Sigmoid colon (tissue), 4 donors: ENCODE results near the gene FAM228A.

Source experiments
- EP300 ChIP-seq, 4 donors: sonication (generic); formaldehyde crosslinking; IDR thresholded peaks; one replicate each; pipeline ENCODE4 v1.6.1; 2017; ENCODE audit warnings: antibody characterized with exemption in 4 of 4
- POLR2A ChIP-seq, 2 donors: fragments of 450-650 bp; IDR thresholded peaks; one replicate each; pipeline ENCODE4 v1.6.1; 2016; ENCODE audit warnings: antibody characterized with exemption in 2 of 2, mild to moderate bottlenecking in 2 of 2, moderate library complexity in 2 of 2
- POLR2AphosphoS5 ChIP-seq, 4 donors: sonication (generic); formaldehyde crosslinking; IDR thresholded peaks; one replicate each; pipeline ENCODE4 v1.6.1; 2017; ENCODE audit warnings: antibody characterized with exemption in 4 of 4
- TF ChIP-seq, protein P1 (sequence below), 4 experiments: fragments of 450-650 bp in 3 of 4; fragments of 200-600 bp in 1 of 4; IDR thresholded peaks; one replicate each; pipeline ENCODE4 v1.5.1; 2016 to 2019; ENCODE audit warnings: antibody characterized with exemption in 4 of 4, mild to moderate bottlenecking in 3 of 4, moderate library complexity in 2 of 4

DNA sequence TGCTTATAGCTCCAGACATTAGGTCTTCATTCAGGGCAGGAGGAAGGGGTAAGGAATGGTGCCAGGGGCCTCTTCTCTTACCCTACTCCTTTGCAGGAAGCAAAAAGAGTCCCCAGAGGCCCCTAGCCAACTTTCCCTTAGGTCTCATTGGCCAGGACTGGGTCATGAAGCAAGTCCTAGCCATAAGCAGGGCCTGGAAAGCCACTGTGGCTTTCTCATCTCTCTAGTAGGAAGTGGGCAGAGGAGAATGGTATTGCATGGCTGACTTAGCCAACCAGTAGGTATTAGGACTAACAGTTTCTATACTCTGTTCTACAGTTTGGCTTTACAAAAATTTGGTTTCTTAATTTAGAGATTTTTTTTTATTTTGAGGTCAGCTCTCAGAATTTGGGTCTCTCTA, 4.8 kb downstream of the FAM228A start:
- TF ChIP-seq, protein P1, sequence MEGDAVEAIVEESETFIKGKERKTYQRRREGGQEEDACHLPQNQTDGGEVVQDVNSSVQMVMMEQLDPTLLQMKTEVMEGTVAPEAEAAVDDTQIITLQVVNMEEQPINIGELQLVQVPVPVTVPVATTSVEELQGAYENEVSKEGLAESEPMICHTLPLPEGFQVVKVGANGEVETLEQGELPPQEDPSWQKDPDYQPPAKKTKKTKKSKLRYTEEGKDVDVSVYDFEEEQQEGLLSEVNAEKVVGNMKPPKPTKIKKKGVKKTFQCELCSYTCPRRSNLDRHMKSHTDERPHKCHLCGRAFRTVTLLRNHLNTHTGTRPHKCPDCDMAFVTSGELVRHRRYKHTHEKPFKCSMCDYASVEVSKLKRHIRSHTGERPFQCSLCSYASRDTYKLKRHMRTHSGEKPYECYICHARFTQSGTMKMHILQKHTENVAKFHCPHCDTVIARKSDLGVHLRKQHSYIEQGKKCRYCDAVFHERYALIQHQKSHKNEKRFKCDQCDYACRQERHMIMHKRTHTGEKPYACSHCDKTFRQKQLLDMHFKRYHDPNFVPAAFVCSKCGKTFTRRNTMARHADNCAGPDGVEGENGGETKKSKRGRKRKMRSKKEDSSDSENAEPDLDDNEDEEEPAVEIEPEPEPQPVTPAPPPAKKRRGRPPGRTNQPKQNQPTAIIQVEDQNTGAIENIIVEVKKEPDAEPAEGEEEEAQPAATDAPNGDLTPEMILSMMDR (IDR thresholded peaks at IDR 0.05): no peak
- TF ChIP-seq POLR2A (IDR thresholded peaks at IDR 0.05) (no peak), POLR2AphosphoS5 (IDR thresholded peaks at IDR 0.05) (no peak), EP300 (IDR thresholded peaks at IDR 0.05) (no peak)
